Gastroesophageal sphincter (tissue), 4 donors: ENCODE data around the gene FARSA. TPM values are rescaled to one million over a fixed set of nuclear protein-coding genes. Genes with fewer than 3 reads are reported as not detected.

Source experiments
- ATAC-seq: fragments of 150-250 bp; one replicate; pipeline ENCODE4 v1.9.1; 2016; ENCODE audit warnings: mild to moderate bottlenecking, moderate library complexity
- H3K27ac ChIP-seq, 4 donors: fragments of 200-600 bp; sonication (generic) in 3 of 4; 1 replicate in 3 of 4; 2 replicates in 1 of 4; pipeline ENCODE4 v1.5.1; 2016 to 2019
- H3K27me3 ChIP-seq: fragments of 200-600 bp; sonication (generic); one replicate; pipeline ENCODE4 v1.5.1; 2019
- H3K36me3 ChIP-seq, 2 donors: fragments of 200-600 bp; sonication (generic); one replicate each; pipeline ENCODE4 v1.5.1; 2019; ENCODE audit warnings: control low read depth in 1 of 2
- H3K4me1 ChIP-seq, 3 donors: fragments of 200-600 bp; sonication (generic); 1 replicate in 2 of 3; 2 replicates in 1 of 3; pipeline ENCODE4 v1.5.1; 2016 to 2019; ENCODE audit warnings: control low read depth in 2 of 3
- H3K4me3 ChIP-seq, 2 donors: fragments of 200-600 bp; sonication (generic); one replicate each; pipeline ENCODE4 v1.5.1; 2019; ENCODE audit warnings: mild to moderate bottlenecking in 1 of 2, moderate library complexity in 1 of 2
- H3K9me3 ChIP-seq, 3 donors: fragments of 200-600 bp; sonication (generic); one replicate each; pipeline ENCODE4 v1.5.1; 2017 to 2019; ENCODE audit warnings: control low read depth in 2 of 3
- CTCF ChIP-seq, 4 experiments: fragments of 200-600 bp in 2 of 4; fragments of 450-650 bp in 2 of 4; sonication (generic) in 1 of 4; IDR thresholded peaks; one replicate each; pipeline ENCODE4 v1.5.1; 2017 to 2019; ENCODE audit warnings: antibody characterized with exemption in 4 of 4, mild to moderate bottlenecking in 2 of 4, moderate library complexity in 2 of 4
- EP300 ChIP-seq: sonication (generic); formaldehyde crosslinking; IDR thresholded peaks from one replicate; pipeline ENCODE4 v1.6.1; 2017; ENCODE audit warnings: antibody characterized with exemption, mild to moderate bottlenecking
- POLR2A ChIP-seq, 2 donors: fragments of 450-650 bp; IDR thresholded peaks; one replicate each; pipeline ENCODE4 v1.6.1; 2017; ENCODE audit warnings: antibody characterized with exemption in 2 of 2, mild to moderate bottlenecking in 2 of 2, moderate library complexity in 1 of 2
- POLR2AphosphoS5 ChIP-seq: sonication (generic); formaldehyde crosslinking; IDR thresholded peaks from one replicate; pipeline ENCODE4 v1.6.1; 2017; ENCODE audit warnings: antibody characterized with exemption
- WGBS, 2 donors: methylation state at CpG; one replicate each; pipeline ENCODE4 v1.1.5; 2018; ENCODE audit warnings: low coverage in 1 of 2; 5-methylcytosine and 5-hydroxymethylcytosine counted together
- total RNA-seq, 4 donors: library from RNA; depleted of rRNA; stranded (reverse); fragments of >200 nt; gene quantifications; one replicate each; pipeline ENCODE4 v1.1.0, GENCODE V29; 2016

FARSA gene
- total RNA-seq, 4 donors from 2014 or later = 32.2 to 36.1 (median 33.2) TPM

GRCh38 chr19:12885749-12886650 is 47.5 kb downstream of the FARSA start:
- peaks cover 0 to 12% (median 0%) of the 10 kb centered on the region in 3 donors for H3K9me3 ChIP-seq
- H3K27me3 ChIP-seq = peaks cover 38% of the 10 kb centered on the region
- TF ChIP-seq CTCF (IDR thresholded peaks at IDR 0.05) = peak in 1 of 4 experiments; percentile 4
- no peak for TF ChIP-seq EP300
- 34 to 64% methylated on average over 3 to 5 of the region's 53 CpGs for WGBS, 2 donors
- H3K36me3 ChIP-seq = no peaks in the 10 kb centered on the region
- H3K4me3 ChIP-seq = peak overlapping the region; percentile 13 to 49
- no peak overlapping the region for H3K27ac ChIP-seq
- ATAC-seq = no peak
- H3K4me1 ChIP-seq = peaks cover 0 to 29% (median 18%) of the 10 kb centered on the region in 3 donors

- 0% methylated on average over 3 of the region's 73 CpGs; no CpG with 5 or more reads in 1 of the 2 donors for WGBS, 2 donors
- Histone ChIP-seq H3K36me3 (no peaks in the 10 kb centered on the region), H3K9me3 (peaks cover 0 to 12% (median 0%) of the 10 kb centered on the region in 3 donors), H3K4me3 (peak overlapping the region; percentile 13 to 49), H3K27ac (no peak overlapping the region), H3K27me3 (peaks cover 38% of the 10 kb centered on the region), H3K4me1 (peaks cover 0 to 33% (median 18%) of the 10 kb centered on the region in 3 donors)
- ATAC-seq = peak; percentile 45
- TF ChIP-seq CTCF (IDR thresholded peaks at IDR 0.05) = peak in 3 of 4 experiments; percentile 57 to 82 (median 67)
- TF ChIP-seq EP300 = no peak
These were observed 48.4 kb downstream of the FARSA start for GRCh38 chr19:12884926-12885748.

GRCh38 chr19:12884627-12884925 is 48.9 kb downstream of the FARSA start:
- peaks cover 38% of the 10 kb centered on the region for H3K27me3 ChIP-seq
- TF ChIP-seq POLR2AphosphoS5 (no peak), POLR2A (IDR thresholded peaks at IDR 0.05) (no peak), CTCF (IDR thresholded peaks at IDR 0.05) (no peak), EP300 (no peak)
- H3K36me3 ChIP-seq = peaks cover 0 to 4% of the 10 kb centered on the region in 2 donors
- WGBS, 2 donors = 100% methylated on average over 1 of the region's 12 CpGs; no CpG with 5 or more reads in 1 of the 2 donors
- no peak for ATAC-seq
- no peak overlapping the region for H3K27ac ChIP-seq
- peak overlapping the region in 1 of 2 donors; percentile 49 for H3K4me3 ChIP-seq
- H3K9me3 ChIP-seq = peaks cover 0 to 12% (median 0%) of the 10 kb centered on the region in 3 donors
- H3K4me1 ChIP-seq = peaks cover 0 to 36% (median 18%) of the 10 kb centered on the region in 3 donors

- Histone ChIP-seq H3K27ac (no peak overlapping the region), H3K36me3 (peaks cover 0 to 7% of the 10 kb centered on the region in 2 donors), H3K4me3 (no peak overlapping the region), H3K4me1 (peaks cover 0 to 40% (median 18%) of the 10 kb centered on the region in 3 donors), H3K27me3 (peaks cover 38% of the 10 kb centered on the region), H3K9me3 (peaks cover 0 to 12% (median 0%) of the 10 kb centered on the region in 3 donors)
- 80 to 100% methylated on average over 1 to 2 of the region's 3 CpGs for WGBS, 2 donors
- no peak for TF ChIP-seq CTCF (IDR thresholded peaks at IDR 0.05)
- TF ChIP-seq POLR2AphosphoS5 = no peak
- TF ChIP-seq POLR2A (IDR thresholded peaks at IDR 0.05) = no peak
- TF ChIP-seq EP300 = no peak
- ATAC-seq = no peak
These were observed 49.3 kb downstream of the FARSA start for GRCh38 chr19:12884202-12884601.
